Ishikawa (cell line): ENCODE data around the gene ELMO1.

Experiments
- CEBPB ChIP-seq: IDR thresholded peaks from 2 replicates; pipeline ENCODE4 v1.6.1; 2012
- CREB1 ChIP-seq: IDR thresholded peaks from 2 replicates; pipeline ENCODE4 v1.6.1; 2012; ENCODE audit warnings: low read depth
- EGR1 ChIP-seq: IDR thresholded peaks from 2 replicates; pipeline ENCODE4 v1.6.1; 2012
- EP300 ChIP-seq: IDR thresholded peaks from 2 replicates; pipeline ENCODE4 v1.6.1; 2012; ENCODE audit warnings: borderline replicate concordance
- FOXM1 ChIP-seq: IDR thresholded peaks from 2 replicates; pipeline ENCODE4 v1.6.1; 2012; ENCODE audit warnings: low read depth, borderline replicate concordance
- MAX ChIP-seq: IDR thresholded peaks from 2 replicates; pipeline ENCODE4 v1.6.1; 2012
- NFIC ChIP-seq: IDR thresholded peaks from 2 replicates; pipeline ENCODE4 v1.6.1; 2012
- RAD21 ChIP-seq: IDR thresholded peaks from 2 replicates; pipeline ENCODE4 v1.6.1; 2012; ENCODE audit warnings: low read depth
- REST ChIP-seq: IDR thresholded peaks from 2 replicates; pipeline ENCODE4 v1.6.1; 2012; ENCODE audit warnings: low read depth, mild to moderate bottlenecking
- TAF1 ChIP-seq: IDR thresholded peaks from 2 replicates; pipeline ENCODE4 v1.6.1; 2012; ENCODE audit warnings: low read depth, mild to moderate bottlenecking
- TCF12 ChIP-seq: IDR thresholded peaks from 2 replicates; pipeline ENCODE4 v1.6.1; 2012; ENCODE audit warnings: low read depth
- TEAD4 ChIP-seq: IDR thresholded peaks from 2 replicates; pipeline ENCODE4 v1.6.1; 2012
- USF1 ChIP-seq: IDR thresholded peaks from 2 replicates; pipeline ENCODE4 v1.6.1; 2012
- YY1 ChIP-seq: IDR thresholded peaks from 2 replicates; pipeline ENCODE4 v1.6.1; 2012; ENCODE audit warnings: low read depth
- ZBTB7A ChIP-seq: IDR thresholded peaks from 2 replicates; pipeline ENCODE4 v1.6.1; 2012; ENCODE audit warnings: low read depth

Gene ELMO1

DNA sequence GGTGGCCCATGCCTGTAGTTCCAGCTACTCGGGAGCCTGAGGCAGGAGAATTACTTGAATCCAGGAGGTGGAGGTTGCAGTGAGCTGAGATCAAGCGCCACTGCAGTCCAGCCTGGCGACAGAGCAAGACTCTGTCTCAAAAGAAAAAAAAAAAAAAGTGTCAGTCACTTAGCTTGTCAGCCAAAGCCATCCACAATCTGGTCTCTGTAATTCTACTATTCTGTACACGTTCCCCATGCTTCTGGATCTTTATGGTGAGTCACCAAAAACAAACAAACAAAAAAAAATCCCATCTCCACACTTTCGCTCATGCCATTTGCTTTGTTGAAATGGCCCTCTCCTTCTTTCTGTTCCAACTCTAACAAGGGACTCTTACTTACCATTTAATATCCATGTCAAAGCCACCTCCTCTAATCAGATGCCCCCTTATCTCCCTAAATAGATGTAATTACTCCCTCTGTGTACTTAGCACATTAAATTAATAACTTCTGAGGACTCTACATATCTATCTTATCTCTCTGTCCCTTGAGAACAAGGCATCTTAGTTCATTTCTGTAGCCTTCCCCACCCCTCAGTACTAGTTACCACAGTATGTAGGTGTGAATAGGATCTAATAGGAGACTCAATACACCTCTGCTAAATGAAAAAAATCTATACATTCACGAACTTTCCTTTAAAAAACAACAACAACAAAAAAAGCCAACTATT, 128.4 kb downstream of the ELMO1 start:
- TF ChIP-seq TEAD4 (no peak), TCF12 (no peak), NFIC (no peak), TAF1 (no peak), CREB1 (no peak), RAD21 (no peak), REST (no peak), EGR1 (no peak), USF1 (no peak), EP300 (no peak), MAX (no peak), CEBPB (no peak), YY1 (no peak), FOXM1 (no peak), ZBTB7A (no peak)

- no peak for TF ChIP-seq FOXM1
Observed at GRCh38 chr7:37318541-37318940, 130.1 kb downstream of the ELMO1 start.

DNA sequence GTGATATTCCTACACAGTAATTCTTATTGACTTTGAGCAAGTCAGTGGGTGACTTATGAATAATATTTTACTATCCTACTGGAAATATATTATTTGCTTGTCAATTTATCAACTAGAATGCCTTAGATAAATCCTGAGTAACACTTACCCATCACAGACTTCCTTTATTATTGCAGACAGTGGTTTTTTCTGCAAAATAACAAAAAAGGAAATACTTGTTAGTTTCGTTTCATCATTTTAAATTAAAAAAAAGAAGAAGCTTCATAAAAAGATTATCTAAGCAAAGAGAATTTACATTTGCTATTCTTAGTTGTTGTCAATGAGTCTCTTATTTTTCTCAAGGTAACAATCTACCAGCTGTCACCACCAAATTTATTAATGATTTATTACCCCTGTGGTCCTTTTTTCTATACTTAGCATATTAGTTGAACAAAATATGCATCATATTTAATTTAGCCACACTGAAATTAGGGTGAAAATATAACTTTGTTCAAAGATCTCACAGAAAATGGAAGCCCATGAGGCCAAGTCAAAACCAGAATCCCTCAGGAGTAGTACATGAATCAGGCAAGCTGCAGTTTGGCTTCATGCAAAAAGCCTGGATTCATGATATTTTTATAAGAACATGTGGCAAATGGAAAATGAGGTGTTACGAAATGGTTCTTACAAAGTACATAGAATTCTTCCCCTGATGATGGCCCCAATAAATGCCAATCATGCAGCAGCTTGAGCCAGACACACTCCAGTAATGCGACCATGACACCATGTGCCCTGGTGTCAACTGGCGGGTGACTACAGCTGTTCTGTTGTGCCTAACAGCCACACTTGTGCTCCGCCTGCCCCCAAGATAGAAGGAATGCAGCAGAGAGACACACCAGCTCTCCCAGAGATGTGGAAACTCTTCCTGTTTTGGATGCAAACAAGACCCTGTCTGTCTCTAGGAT, 132.6 kb downstream of the ELMO1 start:
- no peak for TF ChIP-seq USF1
- no peak for TF ChIP-seq TCF12

- TF ChIP-seq CEBPB (no peak), REST (no peak), MAX (no peak), EP300 (no peak), YY1 (no peak), ZBTB7A (no peak), EGR1 (no peak), USF1 (no peak), CREB1 (no peak), TCF12 (no peak), NFIC (no peak), FOXM1 (no peak), TEAD4 (no peak), RAD21 (no peak)
Observed at GRCh38 chr7:37312608-37313007, 136.1 kb downstream of the ELMO1 start.

GRCh38 chr7:37311355-37311754, 137.3 kb downstream of the ELMO1 start:
- TF ChIP-seq REST = no peak
- TF ChIP-seq EGR1 = no peak
- no peak for TF ChIP-seq TEAD4
- TF ChIP-seq TCF12 = no peak
- TF ChIP-seq NFIC = no peak
